ENCODE results near the gene RHBDD3.
A peak's percentile ranks its signal among the peaks of the same experiment; 100 is the strongest.
"Not testable (repeated sequence)": the region's sequence is repeated elsewhere in the genome, so short reads cannot be mapped to it uniquely, and the experiment has no call there.

The RHBDD3 gene

GRCh38 chr22:29224121-29224858 lies 43.5 kb downstream of the RHBDD3 start:
- ATAC-seq (ENCODE audit: low read depth) (no peak), DNase-seq (ENCODE audit: low spot score) (peak; percentile 43)
- Histone ChIP-seq H3K4me3 (ENCODE audit: severe bottlenecking) (no peak overlapping the region), H3K27me3 (ENCODE audit: insufficient read depth, poor library complexity, severe bottlenecking) (no peaks in the 10 kb centered on the region), H3K36me3 (ENCODE audit: low read depth) (no peaks in the 10 kb centered on the region), H3K27ac (ENCODE audit: poor library complexity, severe bottlenecking) (no peak overlapping the region), H3K4me1 (ENCODE audit: insufficient read depth, poor library complexity, severe bottlenecking) (no peaks in the 10 kb centered on the region), H3K9me3 (ENCODE audit: severe bottlenecking) (no peaks in the 10 kb centered on the region)
- no peak for TF ChIP-seq CTCF (IDR thresholded peaks at IDR 0.05; ENCODE audit: poor library complexity, severe bottlenecking)

- DNase-seq (ENCODE audit: low spot score) (no peak), ATAC-seq (ENCODE audit: low read depth) (no peak)
- no peaks in the 10 kb centered on the region for H3K4me1 ChIP-seq (ENCODE audit: insufficient read depth, poor library complexity, severe bottlenecking)
- TF ChIP-seq CTCF (IDR thresholded peaks at IDR 0.05; ENCODE audit: poor library complexity, severe bottlenecking), result no peak
- H3K4me3 ChIP-seq (ENCODE audit: severe bottlenecking), result no peak overlapping the region
- H3K9me3 ChIP-seq (ENCODE audit: severe bottlenecking), result no peaks in the 10 kb centered on the region
- H3K36me3 ChIP-seq (ENCODE audit: low read depth), result no peaks in the 10 kb centered on the region
- no peaks in the 10 kb centered on the region for H3K27me3 ChIP-seq (ENCODE audit: insufficient read depth, poor library complexity, severe bottlenecking)
- no peak overlapping the region for H3K27ac ChIP-seq (ENCODE audit: poor library complexity, severe bottlenecking)
Measured at GRCh38 chr22:29219881-29220670, 47.7 kb downstream of the RHBDD3 start.

- not testable (repeated sequence) for H3K27me3 ChIP-seq (ENCODE audit: insufficient read depth, poor library complexity, severe bottlenecking); H3K9me3 ChIP-seq (ENCODE audit: severe bottlenecking); H3K4me1 ChIP-seq (ENCODE audit: insufficient read depth, poor library complexity, severe bottlenecking); H3K36me3 ChIP-seq (ENCODE audit: low read depth); H3K4me3 ChIP-seq (ENCODE audit: severe bottlenecking); H3K27ac ChIP-seq (ENCODE audit: poor library complexity, severe bottlenecking); DNase-seq (ENCODE audit: low spot score); ATAC-seq (ENCODE audit: low read depth)
Measured at GRCh38 chr22:29219409-29219782, 48.4 kb downstream of the RHBDD3 start.

GRCh38 chr22:29218758-29219408 lies 48.9 kb downstream of the RHBDD3 start:
- DNase-seq (ENCODE audit: low spot score), result no peak
- no peaks in the 10 kb centered on the region for H3K9me3 ChIP-seq (ENCODE audit: severe bottlenecking)
- H3K27ac ChIP-seq (ENCODE audit: poor library complexity, severe bottlenecking), result no peak overlapping the region
- H3K4me1 ChIP-seq (ENCODE audit: insufficient read depth, poor library complexity, severe bottlenecking), result no peaks in the 10 kb centered on the region
- H3K4me3 ChIP-seq (ENCODE audit: severe bottlenecking), result no peak overlapping the region
- ATAC-seq (ENCODE audit: low read depth), result no peak
- H3K36me3 ChIP-seq (ENCODE audit: low read depth), result no peaks in the 10 kb centered on the region
- TF ChIP-seq CTCF (IDR thresholded peaks at IDR 0.05; ENCODE audit: poor library complexity, severe bottlenecking), result no peak
- H3K27me3 ChIP-seq (ENCODE audit: insufficient read depth, poor library complexity, severe bottlenecking), result no peaks in the 10 kb centered on the region

GRCh38 chr22:29217827-29218757 lies 49.7 kb downstream of the RHBDD3 start:
- no peaks in the 10 kb centered on the region for H3K36me3 ChIP-seq (ENCODE audit: low read depth)
- H3K4me3 ChIP-seq (ENCODE audit: severe bottlenecking), result no peak overlapping the region
- H3K4me1 ChIP-seq (ENCODE audit: insufficient read depth, poor library complexity, severe bottlenecking), result no peaks in the 10 kb centered on the region
- ATAC-seq (ENCODE audit: low read depth), result no peak
- no peak overlapping the region for H3K27ac ChIP-seq (ENCODE audit: poor library complexity, severe bottlenecking)
- H3K27me3 ChIP-seq (ENCODE audit: insufficient read depth, poor library complexity, severe bottlenecking), result no peaks in the 10 kb centered on the region
- no peak for DNase-seq (ENCODE audit: low spot score)
- no peaks in the 10 kb centered on the region for H3K9me3 ChIP-seq (ENCODE audit: severe bottlenecking)
- TF ChIP-seq CTCF (IDR thresholded peaks at IDR 0.05; ENCODE audit: poor library complexity, severe bottlenecking), result no peak
